ENCODE data around the gene TUT1. TPM values are rescaled to one million over a fixed set of nuclear protein-coding genes. Genes with fewer than 3 reads are reported as not detected.

The TUT1 gene
- polyA plus RNA-seq, 1 donor from 2014 or later = 19.2 TPM

- H3K36me3 Mint-ChIP-seq = peaks cover 2% of the 10 kb centered on the region
- H3K9me3 Mint-ChIP-seq = no peaks in the 10 kb centered on the region
- H3K27me3 Mint-ChIP-seq = no peaks in the 10 kb centered on the region
- H3K4me1 Mint-ChIP-seq = peaks cover 10 to 16% (median 14%) of the 10 kb centered on the region in 3 donors
- peak overlapping the region; percentile 89 to 98 (median 95) for H3K27ac Mint-ChIP-seq
- peak overlapping the region; percentile 95 to 100 (median 96) for H3K4me3 Mint-ChIP-seq
Measured at GRCh38 chr11:62611705-62612365, 20.5 kb upstream of the TUT1 start.

GRCh38 chr11:62610814-62611704 is 19.7 kb upstream of the TUT1 start:
- peak overlapping the region; percentile 95 to 100 (median 96) for H3K4me3 Mint-ChIP-seq
- H3K27me3 Mint-ChIP-seq = no peaks in the 10 kb centered on the region
- H3K36me3 Mint-ChIP-seq = no peaks in the 10 kb centered on the region
- H3K4me1 Mint-ChIP-seq = peaks cover 10 to 17% (median 17%) of the 10 kb centered on the region in 3 donors
- no peaks in the 10 kb centered on the region for H3K9me3 Mint-ChIP-seq
- H3K27ac Mint-ChIP-seq = peak overlapping the region; percentile 89 to 98 (median 95)

GRCh38 chr11:62610403-62610802 is 19.1 kb upstream of the TUT1 start:
- Mint-ChIP-seq H3K36me3 (no peaks in the 10 kb centered on the region), H3K27ac (peak overlapping the region in 2 of 3 donors; percentile 82 to 98), H3K4me1 (peaks cover 10 to 18% (median 17%) of the 10 kb centered on the region in 3 donors), H3K4me3 (peak overlapping the region; percentile 47 to 95 (median 71)), H3K9me3 (no peaks in the 10 kb centered on the region), H3K27me3 (no peaks in the 10 kb centered on the region)

- H3K9me3 Mint-ChIP-seq = no peaks in the 10 kb centered on the region
- H3K4me3 Mint-ChIP-seq = peak overlapping the region in 1 of 4 donors; percentile 95
- peak overlapping the region in 1 of 3 donors; percentile 98 for H3K27ac Mint-ChIP-seq
- peaks cover 10 to 20% (median 19%) of the 10 kb centered on the region in 3 donors for H3K4me1 Mint-ChIP-seq
- no peaks in the 10 kb centered on the region for H3K27me3 Mint-ChIP-seq
- no peaks in the 10 kb centered on the region for H3K36me3 Mint-ChIP-seq
Measured at GRCh38 chr11:62608776-62609175, 17.5 kb upstream of the TUT1 start.

GRCh38 chr11:62607714-62608113 is 16.4 kb upstream of the TUT1 start:
- Mint-ChIP-seq H3K9me3 (no peaks in the 10 kb centered on the region), H3K27me3 (no peaks in the 10 kb centered on the region), H3K36me3 (no peaks in the 10 kb centered on the region), H3K4me1 (peaks cover 12 to 26% (median 18%) of the 10 kb centered on the region in 3 donors), H3K4me3 (peak overlapping the region in 1 of 4 donors; percentile 75), H3K27ac (peak overlapping the region in 1 of 3 donors; percentile 98)

GRCh38 chr11:62605902-62606301 is 14.6 kb upstream of the TUT1 start:
- H3K27me3 Mint-ChIP-seq = no peaks in the 10 kb centered on the region
- H3K4me1 Mint-ChIP-seq = peaks cover 13 to 29% (median 25%) of the 10 kb centered on the region in 3 donors

GRCh38 chr11:62605467-62605866 is 14.1 kb upstream of the TUT1 start:
- peaks cover 11 to 27% (median 27%) of the 10 kb centered on the region in 3 donors for H3K4me1 Mint-ChIP-seq
- no peaks in the 10 kb centered on the region for H3K9me3 Mint-ChIP-seq
- peak overlapping the region in 1 of 4 donors; percentile 14 for H3K4me3 Mint-ChIP-seq
- no peaks in the 10 kb centered on the region for H3K27me3 Mint-ChIP-seq
- peaks cover 4% of the 10 kb centered on the region for H3K36me3 Mint-ChIP-seq
- peak overlapping the region in 2 of 3 donors; percentile 57 to 62 for H3K27ac Mint-ChIP-seq

More at GRCh38 chr11:62605902-62606301, 14.6 kb upstream of the TUT1 start:
- H3K9me3 Mint-ChIP-seq = no peaks in the 10 kb centered on the region
- peak overlapping the region in 1 of 3 donors; percentile 62 for H3K27ac Mint-ChIP-seq
- H3K36me3 Mint-ChIP-seq = peaks cover 4% of the 10 kb centered on the region
- peak overlapping the region in 1 of 4 donors; percentile 45 for H3K4me3 Mint-ChIP-seq

GRCh38 chr11:62604460-62605120 is 13.3 kb upstream of the TUT1 start:
- H3K27ac Mint-ChIP-seq = peak overlapping the region in 1 of 3 donors; percentile 54
- H3K4me3 Mint-ChIP-seq = peak overlapping the region in 1 of 4 donors; percentile 65
- no peaks in the 10 kb centered on the region for H3K9me3 Mint-ChIP-seq
- H3K4me1 Mint-ChIP-seq = peaks cover 19 to 34% (median 31%) of the 10 kb centered on the region in 3 donors
- H3K36me3 Mint-ChIP-seq = peaks cover 5% of the 10 kb centered on the region
- no peaks in the 10 kb centered on the region for H3K27me3 Mint-ChIP-seq

- Mint-ChIP-seq H3K9me3 (peaks cover 0 to 3% (median 0%) of the 10 kb centered on the region in 3 donors), H3K36me3 (peaks cover 8% of the 10 kb centered on the region), H3K4me3 (peak overlapping the region in 3 of 4 donors; percentile 65 to 73 (median 68)), H3K27ac (peak overlapping the region; percentile 49 to 75 (median 54)), H3K4me1 (peaks cover 25 to 39% (median 38%) of the 10 kb centered on the region in 3 donors), H3K27me3 (no peaks in the 10 kb centered on the region)
Measured at GRCh38 chr11:62603776-62604299, 12.5 kb upstream of the TUT1 start.

GRCh38 chr11:62603072-62603408 is 11.7 kb upstream of the TUT1 start:
- peaks cover 2% of the 10 kb centered on the region for H3K27me3 Mint-ChIP-seq
- H3K36me3 Mint-ChIP-seq = peaks cover 11% of the 10 kb centered on the region
- peak overlapping the region; percentile 65 to 76 (median 70) for H3K4me3 Mint-ChIP-seq
- H3K9me3 Mint-ChIP-seq = peaks cover 0 to 3% (median 0%) of the 10 kb centered on the region in 3 donors
- H3K4me1 Mint-ChIP-seq = peaks cover 32 to 46% (median 45%) of the 10 kb centered on the region in 3 donors
- peak overlapping the region in 2 of 3 donors; percentile 54 to 75 for H3K27ac Mint-ChIP-seq

- Mint-ChIP-seq H3K4me3 (peak overlapping the region; percentile 89 to 99 (median 96)), H3K36me3 (peaks cover 11% of the 10 kb centered on the region), H3K27me3 (peaks cover 2% of the 10 kb centered on the region), H3K9me3 (peaks cover 0 to 3% (median 0%) of the 10 kb centered on the region in 3 donors), H3K27ac (peak overlapping the region; percentile 94 to 99 (median 97)), H3K4me1 (peaks cover 31 to 45% (median 41%) of the 10 kb centered on the region in 3 donors)
Measured at GRCh38 chr11:62602141-62603071, 11.1 kb upstream of the TUT1 start.

- peak within 1 kb of the TSS; percentile 94 to 99 (median 97) for H3K27ac Mint-ChIP-seq
- peaks cover 31 to 44% (median 41%) of the 10 kb centered on the region in 3 donors for H3K4me1 Mint-ChIP-seq
- peaks cover 0 to 3% (median 0%) of the 10 kb centered on the region in 3 donors for H3K9me3 Mint-ChIP-seq
- H3K4me3 Mint-ChIP-seq = peak within 1 kb of the TSS; percentile 89 to 99 (median 96)
- H3K36me3 Mint-ChIP-seq = peaks cover 11% of the 10 kb centered on the region
- H3K27me3 Mint-ChIP-seq = peaks cover 2% of the 10 kb centered on the region
Measured at GRCh38 chr11:62601372-62602140, 10.2 kb upstream of the TUT1 start, which contains the start of gene MTA2. Gene MTA2, minus strand, starts transcription at chr11:62601865. Its CDS starts 415 bp downstream, at chr11:62601450.

- peaks cover 31 to 43% (median 38%) of the 10 kb centered on the region in 3 donors for H3K4me1 Mint-ChIP-seq
- H3K36me3 Mint-ChIP-seq = peaks cover 11% of the 10 kb centered on the region
Measured at GRCh38 chr11:62601122-62601371, 9.7 kb upstream of the TUT1 start.

More at GRCh38 chr11:62601122-62601371, 9.7 kb upstream of the TUT1 start:
- peak overlapping the region; percentile 47 to 94 (median 94) for H3K27ac Mint-ChIP-seq
- peaks cover 0 to 3% (median 0%) of the 10 kb centered on the region in 3 donors for H3K9me3 Mint-ChIP-seq
- H3K4me3 Mint-ChIP-seq = peak overlapping the region; percentile 89 to 99 (median 96)
- peaks cover 2% of the 10 kb centered on the region for H3K27me3 Mint-ChIP-seq

Measured in IgD-negative memory B cell (primary cell).